ENCODE measurements around the gene CNTN1.

The CNTN1 gene

DNA sequence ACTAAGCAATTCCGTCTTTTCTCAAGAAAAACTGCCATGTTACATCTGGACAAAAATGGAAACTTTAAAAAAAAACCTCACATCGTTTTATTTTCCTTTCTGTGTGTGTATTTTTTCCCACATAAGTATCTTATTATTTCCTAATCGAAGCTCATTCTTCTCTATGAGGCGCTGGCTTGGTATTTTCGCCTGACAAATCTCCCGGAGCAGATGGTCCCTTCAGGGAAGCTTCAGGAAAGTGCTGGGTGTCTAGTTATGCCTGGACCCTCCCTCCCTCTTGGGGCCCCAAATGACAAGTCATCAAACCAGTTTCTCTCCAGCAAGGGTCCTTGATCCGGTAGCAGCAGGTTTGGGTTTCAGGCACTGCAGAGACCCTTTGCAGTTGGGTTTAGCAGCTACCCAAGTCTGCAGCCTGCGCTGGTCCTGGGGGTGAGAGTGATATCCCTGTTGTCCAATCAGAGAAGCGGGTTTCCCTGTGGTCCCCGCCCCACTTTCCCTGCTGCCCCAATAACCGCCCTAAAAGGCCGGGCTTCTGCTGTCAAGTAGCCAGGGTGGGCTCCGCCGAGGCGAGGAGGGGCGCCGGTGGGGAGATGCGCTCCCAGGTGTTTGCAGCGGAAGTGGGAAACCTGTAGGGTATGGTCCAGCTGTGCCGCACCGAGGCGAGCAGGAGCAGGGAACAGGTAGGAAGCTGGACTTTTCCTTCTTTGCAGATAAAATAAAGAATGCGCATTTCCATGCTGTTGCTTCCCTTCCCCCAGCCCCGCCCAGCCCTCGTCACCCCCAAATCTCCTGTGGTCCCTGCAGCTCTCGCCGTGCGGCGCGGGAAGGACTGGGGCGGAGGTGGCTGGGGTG lies at the start of gene CNTN1:
Gene CNTN1 (plus strand): TSS at position 527 of the 852 bp plus-strand sequence.
- DNase-seq = no peak

DNA sequence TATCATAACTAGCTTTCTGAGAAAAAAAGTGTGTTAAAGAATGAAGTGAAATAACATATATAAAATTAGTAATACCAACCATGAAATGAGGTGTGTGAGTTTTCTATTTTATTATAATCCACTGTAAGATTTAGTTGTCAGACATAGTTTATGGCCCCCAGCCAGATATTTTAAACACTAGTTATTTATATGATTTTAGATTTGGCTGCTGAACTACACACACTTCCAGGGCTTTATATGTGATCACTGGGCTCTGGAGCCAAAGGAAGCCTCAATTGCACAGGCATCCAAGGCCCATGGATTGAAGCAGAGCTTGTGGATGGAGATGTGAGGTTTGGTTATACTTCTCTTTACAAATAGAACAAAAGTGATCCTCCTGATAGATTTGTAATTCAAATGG lies 48.7 kb upstream of the CNTN1 start:
- DNase-seq = no peak

DNA sequence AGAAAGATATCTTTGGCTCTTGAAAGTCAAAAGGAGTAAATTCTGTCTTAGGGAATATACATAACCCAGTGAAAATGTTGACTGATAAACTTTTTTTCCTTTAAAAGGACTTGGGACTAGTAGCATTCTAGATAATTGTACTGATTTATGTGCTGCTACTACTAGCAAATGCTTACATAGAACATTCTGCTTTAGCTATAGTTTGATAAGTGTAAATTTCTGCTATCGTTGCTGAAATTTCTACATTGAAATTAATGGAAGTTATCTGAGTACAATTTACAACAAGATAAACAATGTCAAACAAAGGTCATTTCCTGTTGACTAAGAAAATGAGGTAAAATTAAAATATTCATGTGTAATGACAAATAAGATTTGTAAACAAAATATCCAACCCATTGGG lies 48.3 kb upstream of the CNTN1 start:
- no peak for DNase-seq

DNA sequence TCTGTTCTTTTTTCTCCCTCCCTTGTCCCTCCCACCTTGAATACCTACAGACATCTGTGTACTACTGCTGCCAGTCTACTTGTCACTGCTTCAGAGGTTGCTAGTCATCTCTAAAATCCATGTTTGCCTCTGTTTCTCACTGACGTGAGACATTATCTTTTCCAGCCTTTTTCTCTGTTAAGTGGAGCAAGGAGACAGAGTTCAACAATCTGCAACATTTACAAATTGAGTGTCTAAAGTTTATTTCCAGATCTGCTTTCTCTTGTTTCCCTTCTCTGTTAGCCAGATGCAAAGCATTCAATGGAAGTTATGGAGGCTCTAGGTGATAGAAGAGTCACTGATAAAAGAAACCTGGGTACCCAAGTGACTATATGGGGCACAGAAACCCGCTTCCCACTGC lies 47.5 kb upstream of the CNTN1 start:
- no peak for DNase-seq

DNA sequence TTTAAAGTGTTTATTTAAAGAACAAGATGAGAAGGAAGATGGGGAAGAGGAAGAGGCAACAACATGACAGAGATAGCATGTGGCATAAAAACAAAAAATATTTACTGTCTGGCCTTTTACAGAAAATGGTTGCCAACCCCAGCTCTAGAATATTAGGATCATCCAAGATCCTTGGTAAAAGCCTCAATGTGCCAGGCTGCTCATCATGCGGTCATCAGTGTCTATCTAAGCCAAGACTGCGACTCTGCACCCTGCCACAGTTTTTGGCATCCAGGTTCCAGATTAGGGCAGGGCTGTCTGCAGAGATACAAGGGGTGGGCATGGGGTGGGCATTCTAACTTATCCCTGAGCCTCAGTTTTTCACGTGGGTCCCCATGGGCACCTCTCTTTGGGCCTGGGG lies 46.9 kb upstream of the CNTN1 start:
- no peak for DNase-seq

DNA sequence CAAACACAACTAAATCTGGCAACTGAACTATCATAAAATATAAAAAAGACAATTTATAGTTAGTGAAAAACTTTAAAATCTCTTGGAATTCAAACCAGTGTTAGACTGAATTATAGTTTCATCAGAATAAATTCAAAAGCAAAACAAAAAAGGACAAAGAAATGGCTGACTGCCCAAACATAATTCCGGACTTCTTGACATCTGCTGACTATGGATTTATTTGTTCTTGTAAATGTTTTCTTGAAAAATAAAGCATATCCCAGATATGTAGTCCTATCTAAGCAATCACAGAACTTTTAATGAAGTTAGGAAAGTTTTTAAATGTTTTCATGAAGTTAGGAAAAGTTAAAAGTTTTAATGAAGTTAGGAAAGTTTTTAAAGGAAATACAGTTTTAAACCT lies 45.8 kb upstream of the CNTN1 start:
- no peak for DNase-seq

DNA sequence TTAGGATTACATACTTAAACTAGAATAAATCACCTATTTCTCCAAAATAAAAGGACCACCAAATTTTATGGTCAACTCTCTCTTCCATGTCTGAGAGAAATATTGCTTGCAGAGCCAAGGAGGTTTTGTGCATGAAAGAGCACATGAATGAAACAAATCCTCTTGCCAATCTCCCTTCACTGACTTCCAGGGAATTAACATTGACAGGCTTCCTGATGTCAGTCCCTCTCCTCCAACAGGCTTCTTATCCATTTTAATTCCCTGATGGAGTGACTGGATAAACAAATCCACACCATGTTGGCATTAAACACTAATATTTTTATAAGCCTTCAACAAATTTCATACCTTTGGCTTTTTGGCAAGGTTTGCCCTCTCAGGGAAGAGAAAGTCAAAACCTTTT lies 45.3 kb upstream of the CNTN1 start:
- DNase-seq = no peak

DNA sequence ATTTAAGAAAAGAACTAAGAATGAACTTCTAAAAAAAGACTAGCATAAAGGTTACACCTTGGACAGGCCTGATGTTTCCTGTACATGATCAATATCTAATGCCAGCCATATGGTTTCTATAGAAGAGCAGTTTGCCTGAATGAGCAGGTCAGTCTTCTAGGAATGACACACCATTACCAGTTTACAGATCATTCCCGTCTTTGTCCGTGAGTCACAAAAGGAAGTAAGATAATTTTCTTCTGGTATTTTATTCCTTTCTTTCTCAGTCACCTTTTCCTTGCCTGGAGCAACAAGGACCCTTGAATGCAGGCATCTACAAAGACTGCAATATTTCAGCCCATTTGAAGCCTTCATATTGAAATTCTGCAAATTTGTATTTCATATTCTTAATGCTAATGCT lies 44.6 kb upstream of the CNTN1 start:
- DNase-seq = no peak

DNA sequence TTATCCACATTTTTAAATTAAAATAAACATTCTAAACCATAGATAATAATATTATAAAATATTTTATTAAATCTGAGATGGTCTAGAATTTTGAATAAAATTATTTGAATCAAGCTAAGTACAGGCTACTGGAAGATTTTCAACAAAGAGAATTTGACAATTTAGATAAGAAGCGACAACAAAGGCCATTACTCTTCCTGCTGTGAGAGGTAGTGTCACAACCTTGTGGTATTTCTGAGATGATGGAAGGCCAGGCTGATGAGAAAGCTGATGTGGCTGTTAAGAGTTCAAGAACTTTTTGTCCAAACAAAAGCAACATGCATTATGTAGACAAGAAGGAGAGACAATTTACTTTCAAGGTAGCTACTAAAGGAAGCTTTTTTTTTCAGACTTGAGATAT lies 43.7 kb upstream of the CNTN1 start:
- no peak for DNase-seq

DNA sequence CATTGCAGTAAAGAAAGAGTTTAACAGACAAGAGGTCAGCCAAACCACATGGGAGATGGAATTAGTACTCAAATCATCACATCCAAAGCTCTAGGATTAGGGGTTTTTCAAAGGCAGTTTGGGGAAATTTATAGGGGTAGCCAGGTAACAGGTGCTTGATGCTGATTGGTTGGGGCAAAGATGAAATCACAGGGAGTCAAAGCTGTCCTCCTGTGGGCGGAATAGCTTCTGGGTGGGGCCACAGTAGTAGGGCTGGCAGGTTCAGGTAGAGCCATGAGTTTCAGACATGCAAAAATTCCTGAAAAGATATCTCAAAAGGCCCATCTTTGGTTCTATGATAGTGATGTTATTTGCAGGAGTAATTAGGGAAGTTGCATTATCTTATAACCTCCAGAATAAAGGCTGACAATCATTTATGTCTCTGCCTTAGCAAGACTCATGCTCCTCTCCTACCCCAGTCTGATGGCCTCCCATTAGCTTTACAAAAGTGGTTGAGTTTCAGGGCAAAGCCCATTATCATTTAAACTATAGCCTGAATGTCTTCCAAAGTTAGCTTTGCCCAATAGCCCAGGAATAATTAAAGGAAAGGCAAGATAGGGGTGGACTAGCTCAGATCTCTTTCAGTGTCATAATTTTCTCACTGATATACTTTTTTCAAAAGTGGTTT lies 42.1 kb upstream of the CNTN1 start:
- no peak for DNase-seq

DNA sequence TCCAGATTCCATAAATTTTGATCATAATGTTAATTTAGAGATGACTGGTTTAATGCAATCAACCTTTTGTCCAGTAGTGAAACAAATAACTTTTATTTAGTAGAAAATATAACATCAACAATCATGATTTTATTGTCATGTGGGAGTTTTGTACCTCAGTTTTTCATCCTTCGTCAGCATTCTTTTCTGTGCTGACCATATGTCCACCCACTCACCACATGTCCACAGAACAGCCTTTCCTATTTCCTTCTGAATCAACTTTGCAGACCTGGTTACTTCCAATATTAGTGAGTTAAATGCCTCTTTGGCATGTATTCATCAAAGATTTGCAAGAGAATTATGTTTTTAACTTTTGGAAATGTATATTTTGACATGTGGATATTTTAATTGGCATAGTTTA lies 36.8 kb upstream of the CNTN1 start:
- no peak for DNase-seq

DNA sequence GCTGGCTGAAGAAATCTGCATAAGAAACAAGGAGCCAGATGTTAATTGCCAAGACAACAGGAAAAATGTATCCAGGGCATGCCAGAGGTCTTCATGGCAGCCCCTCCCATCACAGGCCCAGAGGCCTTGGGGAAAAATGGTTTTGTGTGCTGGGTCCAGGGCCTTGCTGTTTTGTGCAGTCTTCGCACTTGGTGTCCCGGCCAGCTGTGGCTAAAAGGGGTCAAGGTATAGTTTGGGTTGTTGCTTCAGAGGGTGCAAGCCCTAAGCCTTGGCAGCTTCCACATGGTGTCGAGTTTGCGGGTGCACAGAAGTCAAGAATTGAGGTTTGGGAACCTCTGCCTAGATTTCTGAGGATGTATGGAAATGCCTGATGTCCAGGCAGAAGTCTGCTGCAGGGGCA lies 29.9 kb upstream of the CNTN1 start:
- no peak for DNase-seq

DNA sequence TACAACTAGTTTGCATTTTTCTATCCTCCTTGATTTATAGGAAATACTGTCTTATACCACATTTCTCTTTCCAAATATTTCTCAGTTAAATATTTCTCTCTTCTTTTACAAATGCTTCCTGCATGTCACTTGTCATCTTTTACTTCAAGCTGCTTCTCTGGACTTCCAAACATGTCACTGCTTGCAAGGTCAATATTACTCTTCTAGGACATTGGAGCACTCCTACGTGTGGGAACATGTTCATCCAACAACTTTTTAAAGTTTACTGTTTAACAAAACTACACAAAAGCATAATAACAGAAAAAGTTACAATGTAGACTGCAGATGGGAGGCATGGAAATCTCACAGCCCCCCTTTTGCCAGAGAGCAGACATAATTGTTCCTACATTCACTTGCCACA lies 28.5 kb upstream of the CNTN1 start:
- no peak for DNase-seq

DNA sequence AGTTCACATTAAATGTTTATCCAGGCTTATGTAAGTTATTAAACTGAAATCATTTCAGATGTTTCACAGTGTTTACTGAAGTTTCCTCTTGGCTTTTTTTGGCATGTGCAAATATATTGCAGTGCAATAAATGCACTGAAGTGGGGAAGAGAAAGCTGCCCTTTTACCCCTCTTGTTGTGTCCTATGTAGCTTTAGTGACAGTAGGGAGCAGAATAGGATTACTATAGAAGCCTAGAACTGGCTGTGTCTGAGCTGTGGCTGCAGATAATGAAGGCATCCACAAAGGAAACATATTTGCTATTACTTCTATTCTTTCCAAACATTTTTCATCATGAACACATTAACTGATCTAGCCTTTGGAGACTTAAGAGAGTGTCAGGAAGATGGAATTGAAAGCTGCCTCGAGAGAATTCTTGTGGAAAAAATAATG lies 24.1 kb upstream of the CNTN1 start:
- no peak for DNase-seq

DNA sequence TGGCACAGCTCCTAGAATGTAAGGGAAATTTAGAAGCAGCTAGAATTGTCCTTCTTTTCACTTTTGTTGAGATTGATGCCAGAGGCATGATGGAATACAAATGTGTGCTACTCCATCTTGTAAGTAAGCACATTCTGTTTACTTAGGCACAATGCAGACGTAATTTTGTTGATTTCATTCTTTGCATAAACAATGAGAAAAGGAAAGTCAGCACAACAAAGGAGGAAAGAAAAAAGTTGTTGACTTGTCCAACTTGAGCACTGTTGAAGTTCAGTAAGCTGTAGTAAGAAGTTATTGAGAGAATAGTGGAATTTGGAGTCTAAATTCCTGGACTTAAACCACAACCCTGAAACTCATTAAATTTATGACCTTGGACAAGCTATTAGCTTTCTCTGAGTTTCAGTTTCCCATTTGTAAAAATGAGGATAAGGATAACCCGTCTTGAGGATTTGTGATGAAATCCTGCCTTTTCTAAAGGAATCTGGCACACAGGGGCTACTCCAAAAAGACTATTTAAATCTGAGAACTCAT lies 19.4 kb upstream of the CNTN1 start:
- no peak for DNase-seq

DNA sequence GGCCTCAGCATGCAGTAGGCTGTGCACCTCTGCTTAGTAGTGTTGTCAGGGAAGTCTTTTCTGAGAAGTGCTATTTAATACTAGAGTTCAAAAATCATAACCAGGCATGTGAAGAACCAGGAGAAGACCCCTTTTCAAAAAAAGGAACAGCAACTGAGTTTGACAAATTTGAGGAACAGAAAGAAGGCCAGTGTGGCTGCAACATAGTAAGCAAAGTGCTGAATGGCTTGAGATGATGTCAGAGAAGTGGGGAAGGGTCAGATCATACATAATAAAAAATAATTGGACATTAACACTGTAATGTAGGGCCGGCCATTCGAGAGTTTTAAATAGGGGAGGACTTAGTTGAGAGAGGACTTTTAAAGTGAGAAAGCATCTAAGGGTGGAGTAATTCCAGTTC lies 11.1 kb upstream of the CNTN1 start:
- no peak for DNase-seq

DNA sequence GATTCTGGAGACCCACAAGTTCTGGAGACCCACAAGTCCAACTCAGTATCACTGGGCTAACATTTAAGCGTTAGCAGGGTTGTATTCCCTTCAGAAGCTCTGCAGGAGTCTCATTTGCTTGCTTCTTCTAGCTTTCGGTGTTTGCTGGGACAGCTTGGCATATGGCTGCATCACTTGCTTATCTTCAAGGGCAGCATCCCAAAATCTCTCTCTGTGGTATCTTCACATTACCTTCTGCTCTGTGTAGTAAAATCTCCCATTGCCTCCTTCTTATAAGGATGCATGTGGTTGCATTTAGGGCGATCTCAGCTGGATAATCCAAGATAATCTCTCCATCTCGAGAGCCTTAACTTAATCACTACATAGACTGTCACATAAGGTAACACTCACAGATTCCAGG lies 7.3 kb upstream of the CNTN1 start:
- no peak for DNase-seq

DNA sequence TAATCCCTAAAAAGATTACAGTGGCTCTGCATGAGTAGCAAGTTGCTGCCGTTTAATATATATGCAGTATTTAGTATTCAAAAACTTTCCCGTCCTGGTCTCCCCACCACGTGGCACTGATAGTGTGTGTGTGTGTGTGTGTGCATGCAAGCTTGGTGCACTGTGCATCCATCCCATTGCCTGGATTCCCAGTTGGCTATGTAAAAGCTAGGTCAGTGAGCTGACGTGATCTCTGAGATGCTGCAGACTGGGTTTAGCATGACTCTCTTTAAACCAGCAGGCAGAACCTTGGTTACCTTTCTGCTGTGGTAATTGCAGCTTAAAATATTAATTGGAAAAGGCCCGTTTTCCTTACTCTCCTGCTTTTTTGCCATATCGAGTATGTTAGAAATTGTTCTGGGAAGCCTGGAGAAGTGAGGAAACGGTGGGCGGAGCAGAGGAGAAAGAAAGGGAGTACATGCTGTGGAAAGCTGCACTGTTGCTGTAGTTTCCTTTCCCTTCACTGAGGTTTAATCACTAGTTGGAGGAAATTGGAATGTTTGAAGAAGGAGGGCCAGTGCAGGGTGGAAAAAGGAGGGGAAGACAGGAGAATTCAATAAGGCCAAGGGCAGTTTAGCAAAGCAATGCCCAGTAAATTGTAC lies 4.0 kb upstream of the CNTN1 start:
- DNase-seq = no peak

DNA sequence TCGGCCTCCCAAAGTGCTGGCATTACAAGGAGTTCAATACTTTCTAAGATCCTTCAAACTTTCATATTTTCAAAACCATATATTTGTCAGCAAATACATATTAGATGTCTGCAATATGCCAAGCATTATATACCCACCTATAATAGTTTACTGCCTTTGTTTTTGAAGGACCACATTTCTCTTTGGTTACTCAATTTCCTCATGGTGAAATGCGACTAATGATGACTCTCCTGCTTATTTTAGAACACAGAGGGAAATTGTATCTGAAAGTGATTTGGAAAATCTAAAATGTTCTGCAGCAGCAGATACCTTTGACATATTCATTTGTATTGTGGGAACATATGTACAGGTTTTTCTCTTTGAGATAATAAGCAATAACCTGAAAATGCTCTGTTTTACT lies 2.7 kb upstream of the CNTN1 start:
- DNase-seq = no peak

DNA sequence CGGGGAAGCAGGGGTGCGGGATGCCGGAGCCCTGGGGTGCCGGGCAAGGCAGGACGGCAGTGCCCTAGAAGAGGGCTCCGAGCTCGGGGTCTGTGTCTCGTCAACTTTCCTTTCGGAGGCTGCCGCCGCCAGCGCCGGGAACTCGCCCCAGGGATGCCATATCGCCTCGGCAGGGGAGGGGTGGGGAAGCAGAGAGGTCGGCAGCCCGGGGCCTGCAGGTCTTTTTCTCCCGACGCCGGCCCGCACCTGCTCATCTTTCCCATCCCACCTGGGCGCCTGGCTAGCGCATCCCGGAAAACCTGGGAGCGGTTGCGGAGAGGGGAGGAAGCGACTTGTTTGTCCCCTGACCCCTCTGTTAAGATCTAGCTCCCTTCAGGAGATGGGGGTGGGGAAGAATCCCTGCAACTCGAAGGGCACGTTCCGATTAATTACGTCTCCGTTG lies 547 bp downstream of the CNTN1 start:
- no peak for DNase-seq

DNA sequence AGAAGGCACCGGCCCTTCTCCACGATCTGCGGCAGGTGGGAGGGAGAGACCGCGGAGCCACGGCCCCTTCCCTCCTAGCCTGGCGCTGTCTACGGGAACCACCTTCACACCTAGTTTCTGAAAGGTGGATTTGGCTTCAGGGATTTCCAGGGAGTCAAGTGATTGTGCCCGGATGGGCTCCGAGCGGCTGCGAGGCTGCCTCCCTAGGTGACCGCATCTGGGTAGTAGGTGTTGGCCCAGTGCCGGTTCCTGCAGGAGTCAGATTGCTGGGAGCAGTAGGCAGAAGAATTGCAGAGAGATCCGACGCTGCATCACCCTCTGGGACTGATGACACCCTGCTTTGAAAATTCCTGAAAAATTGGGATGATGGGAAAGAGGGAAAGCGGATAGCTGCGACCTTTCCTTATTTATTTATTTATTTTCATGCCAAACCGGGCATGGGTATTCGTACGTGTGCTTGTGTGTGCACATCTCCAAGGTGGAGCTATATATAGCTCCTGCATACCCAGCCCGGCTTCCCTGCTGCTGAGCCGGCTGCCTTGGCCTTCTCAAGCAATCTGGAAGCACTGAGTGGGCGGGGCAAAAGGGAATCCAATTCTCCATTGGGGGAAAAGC lies 1.1 kb downstream of the CNTN1 start:
- no peak for DNase-seq

DNA sequence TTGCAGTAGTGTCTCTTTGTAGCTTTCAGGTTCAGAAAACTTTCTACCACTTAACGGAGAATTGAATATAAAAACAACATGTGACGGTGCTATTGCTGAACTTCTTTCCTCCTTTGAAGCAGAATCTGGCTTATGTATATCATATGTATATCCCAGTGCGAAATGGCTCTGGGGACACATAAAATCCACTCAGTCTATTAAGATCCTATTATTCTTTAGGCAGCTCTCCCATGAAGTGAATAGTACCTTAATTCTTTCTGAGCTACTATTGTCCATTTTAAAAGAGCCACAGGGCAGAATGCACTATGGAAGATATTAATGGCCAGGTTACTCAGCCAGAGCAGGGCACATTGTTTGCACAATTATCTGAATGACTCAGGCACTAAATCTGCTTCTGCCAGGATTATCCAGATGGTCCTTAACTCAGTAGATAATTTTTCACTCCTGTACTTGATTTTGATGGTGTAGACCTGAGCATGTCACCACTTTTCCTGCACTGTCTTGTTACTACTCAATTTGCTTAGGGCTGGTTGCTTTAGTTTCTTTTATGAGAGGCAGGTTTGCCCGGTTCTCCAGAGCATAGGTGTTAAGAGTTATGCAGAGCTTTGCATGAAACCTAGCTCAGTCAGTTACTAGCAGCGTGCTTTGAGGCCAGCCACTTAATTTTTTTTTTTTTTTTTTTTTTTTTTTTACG lies 5.5 kb downstream of the CNTN1 start:
- no peak for DNase-seq

DNA sequence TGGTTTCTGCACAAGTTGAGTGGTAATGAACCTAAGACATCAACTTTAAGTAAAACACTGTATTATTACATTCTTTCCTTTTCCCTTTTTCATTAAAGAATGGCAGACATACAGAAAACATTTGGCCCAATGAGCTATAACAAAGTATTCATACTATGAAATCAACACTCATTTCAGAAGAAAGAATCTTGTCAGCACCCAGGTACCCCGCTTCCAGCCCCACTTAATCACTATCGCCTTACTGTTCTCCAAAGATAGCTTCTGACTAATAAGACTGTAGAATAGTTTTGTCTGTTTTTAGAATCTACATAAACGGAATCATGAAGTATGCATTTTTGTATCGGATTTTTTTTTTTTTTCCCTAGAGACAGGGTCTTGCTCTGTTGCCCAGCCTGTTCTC lies 9.5 kb downstream of the CNTN1 start:
- DNase-seq = peak; percentile 20

Measured in activated CD4-positive, alpha-beta T cell treated with anti-CD3 and anti-CD28 coated beads, Interleukin-2, amount 50 U/mL, for 16 hours (primary cell).